Neutrophil (primary cell): ENCODE measurements around the gene PPM1F.

Source experiments
- H3K27ac ChIP-seq: fragments of 200-600 bp; sonication (generic); 2 replicates; pipeline ENCODE4 v1.5.1; 2016; ENCODE audit warnings: mild to moderate bottlenecking, moderate library complexity
- H3K27me3 ChIP-seq: fragments of 200-600 bp; sonication (generic); 2 replicates; pipeline ENCODE4 v1.6.0; 2016; ENCODE audit warnings: mild to moderate bottlenecking
- H3K36me3 ChIP-seq: fragments of 200-600 bp; sonication (generic); 2 replicates; pipeline ENCODE4 v1.5.1; 2017
- H3K4me1 ChIP-seq, 2 experiments: fragments of 200-600 bp in 1 of 2; sonication (generic) in 1 of 2; 1 replicate in 1 of 2; 2 replicates in 1 of 2; pipeline versions ENCODE4 v1.5.1 to v1.6.1; 2013 to 2016; ENCODE audit warnings: low read depth in 1 of 2, low read length in 1 of 2, mild to moderate bottlenecking in 1 of 2, moderate library complexity in 1 of 2; ENCODE audit not compliant: control insufficient read depth in 1 of 2, insufficient read depth in 1 of 2
- H3K4me3 ChIP-seq, 2 experiments: fragments of 200-600 bp in 1 of 2; sonication (generic) in 1 of 2; 1 replicate in 1 of 2; 2 replicates in 1 of 2; pipeline ENCODE4 v1.5.1; 2013 to 2016; ENCODE audit warnings: low read depth in 1 of 2, low read length in 1 of 2, mild to moderate bottlenecking in 1 of 2, moderate library complexity in 1 of 2
- H3K9me3 ChIP-seq: fragments of 200-600 bp; sonication (generic); 2 replicates; pipeline ENCODE4 v1.5.1; 2016
- TF ChIP-seq, protein P1 (sequence below): fragments of 200-600 bp; sonication (generic); IDR thresholded peaks from 2 replicates; pipeline ENCODE4 v1.5.1; 2016; ENCODE audit warnings: antibody characterized with exemption

PPM1F gene

DNA sequence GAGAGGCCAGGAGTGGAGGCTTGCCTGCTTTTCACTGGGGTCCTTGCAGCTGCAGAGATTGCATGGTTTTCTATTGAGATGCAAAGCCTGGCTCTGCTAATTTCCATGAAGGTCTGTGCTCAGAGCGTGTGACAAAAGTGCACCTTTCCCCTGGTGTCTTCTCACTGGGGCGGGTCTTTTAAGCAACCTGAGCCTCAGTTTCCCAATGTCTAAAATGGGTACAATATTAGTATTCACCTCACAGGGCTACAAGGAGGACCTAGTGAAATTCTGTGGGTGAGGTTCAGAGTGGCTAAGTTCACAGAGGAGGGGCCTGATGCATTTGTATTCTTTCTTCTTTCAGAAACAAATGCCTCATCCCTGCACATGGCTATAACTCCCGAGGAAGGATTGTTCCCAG is 20.3 kb downstream of the PPM1F start:
- no peak overlapping the region for H3K27ac ChIP-seq
- TF ChIP-seq, protein P1, sequence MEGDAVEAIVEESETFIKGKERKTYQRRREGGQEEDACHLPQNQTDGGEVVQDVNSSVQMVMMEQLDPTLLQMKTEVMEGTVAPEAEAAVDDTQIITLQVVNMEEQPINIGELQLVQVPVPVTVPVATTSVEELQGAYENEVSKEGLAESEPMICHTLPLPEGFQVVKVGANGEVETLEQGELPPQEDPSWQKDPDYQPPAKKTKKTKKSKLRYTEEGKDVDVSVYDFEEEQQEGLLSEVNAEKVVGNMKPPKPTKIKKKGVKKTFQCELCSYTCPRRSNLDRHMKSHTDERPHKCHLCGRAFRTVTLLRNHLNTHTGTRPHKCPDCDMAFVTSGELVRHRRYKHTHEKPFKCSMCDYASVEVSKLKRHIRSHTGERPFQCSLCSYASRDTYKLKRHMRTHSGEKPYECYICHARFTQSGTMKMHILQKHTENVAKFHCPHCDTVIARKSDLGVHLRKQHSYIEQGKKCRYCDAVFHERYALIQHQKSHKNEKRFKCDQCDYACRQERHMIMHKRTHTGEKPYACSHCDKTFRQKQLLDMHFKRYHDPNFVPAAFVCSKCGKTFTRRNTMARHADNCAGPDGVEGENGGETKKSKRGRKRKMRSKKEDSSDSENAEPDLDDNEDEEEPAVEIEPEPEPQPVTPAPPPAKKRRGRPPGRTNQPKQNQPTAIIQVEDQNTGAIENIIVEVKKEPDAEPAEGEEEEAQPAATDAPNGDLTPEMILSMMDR, result no peak
- no peaks in the 10 kb centered on the region for H3K27me3 ChIP-seq
- H3K4me1 ChIP-seq, result peaks cover 25 to 26% of the 10 kb centered on the region in 2 experiments
- H3K9me3 ChIP-seq, result no peaks in the 10 kb centered on the region
- H3K4me3 ChIP-seq, result no peak overlapping the region
- peaks cover 87% of the 10 kb centered on the region for H3K36me3 ChIP-seq

DNA sequence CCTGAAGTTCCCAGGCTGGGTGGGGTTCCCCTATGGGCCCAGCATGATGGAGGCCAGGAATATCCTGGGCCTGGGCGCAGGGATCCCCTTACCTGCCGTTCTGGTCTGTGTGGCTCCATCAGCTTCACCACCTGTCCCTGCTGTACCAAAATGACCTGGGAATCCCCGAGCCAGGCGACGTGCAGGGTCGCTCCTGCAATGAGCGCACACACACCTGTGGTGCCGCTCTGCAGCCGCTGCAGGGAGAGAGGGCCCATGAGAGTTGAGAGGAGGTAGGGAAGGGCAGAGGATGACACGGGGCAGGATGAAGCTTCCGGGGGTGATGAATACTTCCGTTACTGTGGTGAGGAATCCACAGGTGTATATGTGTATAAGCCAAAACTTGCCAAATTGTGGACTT is 21.6 kb downstream of the PPM1F start:
- Histone ChIP-seq H3K36me3 (peaks cover 96% of the 10 kb centered on the region), H3K4me1 (peaks cover 12 to 13% of the 10 kb centered on the region in 2 experiments), H3K27ac (no peak overlapping the region), H3K9me3 (no peaks in the 10 kb centered on the region), H3K27me3 (no peaks in the 10 kb centered on the region), H3K4me3 (no peak overlapping the region)
- TF ChIP-seq, protein P1, result no peak

DNA sequence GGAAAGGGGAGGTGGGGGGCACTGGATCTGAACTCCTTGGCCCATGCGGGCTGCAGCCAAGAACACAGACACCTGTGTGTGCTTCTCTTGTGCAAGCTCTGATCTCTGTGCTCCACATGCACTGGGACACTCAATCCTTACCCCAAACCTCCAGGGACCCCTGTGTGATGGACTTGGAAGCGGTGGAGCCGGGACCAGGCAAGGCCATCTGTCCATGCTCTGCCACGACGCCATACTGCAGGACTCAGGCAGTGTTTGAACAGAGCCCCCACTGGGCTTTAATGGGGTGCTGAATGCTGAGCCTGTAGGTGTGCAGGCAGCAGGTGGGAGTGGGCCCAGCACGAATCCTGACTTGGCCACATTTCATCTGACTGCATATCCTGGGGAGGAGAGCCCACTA is 23.4 kb downstream of the PPM1F start:
- Histone ChIP-seq H3K4me1 (no peaks in the 10 kb centered on the region), H3K27me3 (no peaks in the 10 kb centered on the region), H3K36me3 (peaks cover 95% of the 10 kb centered on the region), H3K9me3 (no peaks in the 10 kb centered on the region), H3K27ac (no peak overlapping the region), H3K4me3 (no peak overlapping the region)
- TF ChIP-seq, protein P1, result no peak

DNA sequence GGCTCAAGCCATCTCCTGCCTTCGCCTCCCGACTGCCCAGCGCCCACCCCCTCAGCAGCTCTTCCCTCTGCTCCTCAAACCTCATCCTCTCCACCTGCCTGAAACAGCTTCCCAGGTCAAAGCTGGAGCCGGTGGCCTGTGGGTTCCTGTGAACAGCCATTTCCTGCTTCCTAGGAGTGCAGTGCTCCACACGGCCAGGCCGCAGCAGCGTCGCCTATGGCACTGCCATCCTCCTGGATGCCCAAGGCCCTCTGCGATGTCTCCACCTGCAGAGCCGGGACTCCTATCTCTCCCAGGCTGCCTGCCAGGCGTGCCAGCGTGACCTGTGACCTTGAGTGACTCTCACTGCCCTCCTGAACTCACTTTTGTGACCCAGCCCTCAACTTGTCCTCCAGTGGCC is 24.6 kb downstream of the PPM1F start:
- Histone ChIP-seq H3K27ac (no peak overlapping the region), H3K36me3 (peaks cover 93% of the 10 kb centered on the region), H3K4me3 (no peak overlapping the region), H3K27me3 (no peaks in the 10 kb centered on the region), H3K4me1 (no peaks in the 10 kb centered on the region), H3K9me3 (no peaks in the 10 kb centered on the region)
- TF ChIP-seq, protein P1, result no peak

DNA sequence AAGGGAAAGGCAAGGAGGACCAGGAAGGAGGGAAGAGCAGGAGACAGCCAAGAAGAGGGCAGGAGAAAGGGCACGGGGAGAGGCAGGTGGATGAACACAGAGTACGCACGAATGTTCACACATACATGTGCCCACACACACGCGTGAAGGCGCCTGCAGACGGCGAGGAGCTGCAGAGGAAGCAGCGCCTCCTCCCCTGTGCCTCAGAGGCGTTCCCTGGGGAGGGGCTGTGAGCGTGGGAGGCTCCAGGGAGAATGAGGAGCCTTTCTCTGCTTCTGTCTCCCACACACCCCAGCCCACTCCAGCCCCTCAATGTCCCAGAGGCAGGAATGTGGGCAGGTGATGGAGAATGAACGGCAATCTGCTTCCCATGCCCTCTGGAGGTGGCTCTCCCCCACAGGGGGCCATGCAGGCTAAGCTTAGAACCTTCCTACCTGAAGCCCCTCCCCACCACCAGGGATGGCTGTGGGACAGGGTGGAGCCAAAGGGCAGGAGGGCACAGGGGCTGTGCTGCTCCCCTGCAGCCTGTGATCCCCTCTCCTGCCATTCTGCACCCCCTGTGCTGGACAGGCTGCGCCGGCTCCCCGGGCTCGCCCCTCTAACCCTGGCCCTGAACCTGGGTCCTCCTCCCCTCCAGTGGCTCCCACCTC is 25.3 kb downstream of the PPM1F start:
- H3K9me3 ChIP-seq, result no peaks in the 10 kb centered on the region
- H3K4me3 ChIP-seq, result no peak overlapping the region
- no peaks in the 10 kb centered on the region for H3K27me3 ChIP-seq
- peaks cover 93% of the 10 kb centered on the region for H3K36me3 ChIP-seq
- TF ChIP-seq, protein P1, result no peak
- no peak overlapping the region for H3K27ac ChIP-seq
- H3K4me1 ChIP-seq, result no peaks in the 10 kb centered on the region
